Measurements from ENCODE around the gene MINDY1.

MINDY1 gene

GRCh38 chr1:151006327-151007052 is at the start of gene MINDY1:
TSS of gene MINDY1 (minus strand) at chr1:151006902. CDS start at chr1:151002617, 4,285 bp downstream.
- DNase-seq = peak; percentile 40

GRCh38 chr1:151056149-151056548 is 49.4 kb upstream of the MINDY1 start:
- no peak for DNase-seq

GRCh38 chr1:151055581-151055980 is 48.9 kb upstream of the MINDY1 start:
- no peak for DNase-seq

- no peak for DNase-seq
These were observed 48.4 kb upstream of the MINDY1 start for GRCh38 chr1:151054971-151055547.

- no peak for DNase-seq
These were observed 44.8 kb upstream of the MINDY1 start for GRCh38 chr1:151051356-151052009.

- no peak for DNase-seq
These were observed 43.5 kb upstream of the MINDY1 start for GRCh38 chr1:151050051-151050688.

GRCh38 chr1:151049458-151049857 is 42.8 kb upstream of the MINDY1 start:
- no peak for DNase-seq

- DNase-seq = no peak
These were observed 41.9 kb upstream of the MINDY1 start for GRCh38 chr1:151048645-151049032.

GRCh38 chr1:151047925-151048644 is 41.4 kb upstream of the MINDY1 start:
- peak; percentile 53 for DNase-seq

- peak; percentile 65 for DNase-seq
These were observed 40.9 kb upstream of the MINDY1 start, which contains the start of gene C1orf56 for GRCh38 chr1:151047591-151047924. TSS of gene C1orf56 (plus strand) at chr1:151047751. CDS start at chr1:151047848, 97 bp downstream.

GRCh38 chr1:151043163-151043562 is 36.5 kb upstream of the MINDY1 start:
- DNase-seq = no peak

GRCh38 chr1:151039521-151039920 is 32.8 kb upstream of the MINDY1 start:
- DNase-seq = no peak

GRCh38 chr1:151037032-151037431 is 30.3 kb upstream of the MINDY1 start:
- no peak for DNase-seq

GRCh38 chr1:151036356-151036755 is 29.7 kb upstream of the MINDY1 start, which contains the start of gene BNIPL:
TSS of gene BNIPL (plus strand) at chr1:151036586. CDS start at chr1:151036726, 140 bp downstream.
- DNase-seq = no peak

- no peak for DNase-seq
These were observed 28.5 kb upstream of the MINDY1 start for GRCh38 chr1:151035167-151035566.

GRCh38 chr1:151032164-151032563 is 25.5 kb upstream of the MINDY1 start:
- no peak for DNase-seq

- no peak for DNase-seq
These were observed 19.8 kb upstream of the MINDY1 start for GRCh38 chr1:151026460-151026859.

- DNase-seq = peak; percentile 75
These were observed 17.9 kb upstream of the MINDY1 start for GRCh38 chr1:151024540-151025146.

GRCh38 chr1:151013518-151013917 is 6.8 kb upstream of the MINDY1 start:
- no peak for DNase-seq

- DNase-seq = no peak
These were observed 6.2 kb upstream of the MINDY1 start for GRCh38 chr1:151012684-151013471.

GRCh38 chr1:151011154-151011850 is 4.6 kb upstream of the MINDY1 start:
- DNase-seq = no peak
